Common myeloid progenitor, CD34-positive (primary cell): ENCODE results near the gene USH2A.

Source experiments
- CTCF ChIA-PET: fragments of 350-600 bp; sonication (Branson Sonifier 250); formaldehyde crosslinking; loops from one replicate; lab custom pipeline; 2021; ENCODE audit warnings: antibody characterized with exemption; lab: Charles Lee
- POLR2A ChIA-PET: fragments of 350-600 bp; sonication (Branson Sonifier 250); formaldehyde crosslinking; loops from one replicate; lab custom pipeline; 2021; ENCODE audit warnings: antibody characterized with exemption; lab: Charles Lee
- DNase-seq, 3 donors: peaks; one replicate each; pipeline versions ENCODE4 v3.0.0 to v3.0.0-alpha.2; 2013
- H3K27ac ChIP-seq, 2 experiments: 1 replicate in 1 of 2; 2 replicates in 1 of 2; pipeline ENCODE4 v1.7.0; 2013; ENCODE audit warnings: inconsistent platforms in 2 of 2, low read length in 2 of 2, mild to moderate bottlenecking in 2 of 2, low read depth in 1 of 2, moderate library complexity in 1 of 2; ENCODE audit not compliant: severe bottlenecking in 2 of 2, insufficient read depth in 1 of 2, poor library complexity in 1 of 2
- H3K27me3 ChIP-seq, 5 experiments: replicated peaks in 2 of 5; 1 replicate in 3 of 5; 2 replicates in 2 of 5; pipeline versions ENCODE4 v1.6.1 to v1.7.0; 2013; ENCODE audit warnings: low read length in 4 of 5, mild to moderate bottlenecking in 2 of 5, moderate library complexity in 2 of 5, inconsistent platforms in 1 of 5; ENCODE audit not compliant: insufficient read depth in 5 of 5, control insufficient read depth in 4 of 5
- H3K36me3 ChIP-seq, 4 experiments: 1 replicate in 2 of 4; 2 replicates in 2 of 4; pipeline versions ENCODE4 v1.6.1 to v1.7.0; 2013; ENCODE audit warnings: low read length in 3 of 4, control low read depth in 1 of 4, mild to moderate bottlenecking in 1 of 4; ENCODE audit not compliant: control insufficient read depth in 4 of 4, insufficient read depth in 4 of 4
- H3K4me1 ChIP-seq, 4 experiments: 1 replicate in 3 of 4; 2 replicates in 1 of 4; pipeline versions ENCODE4 v1.6.1 to v1.7.1; 2013; ENCODE audit warnings: low read length in 3 of 4, mild to moderate bottlenecking in 3 of 4, control low read depth in 1 of 4, inconsistent platforms in 1 of 4, moderate library complexity in 1 of 4; ENCODE audit not compliant: control insufficient read depth in 4 of 4, insufficient read depth in 4 of 4; ENCODE audit errors: control extremely low read depth in 1 of 4
- H3K4me3 ChIP-seq, 7 experiments: 1 replicate in 4 of 7; 2 replicates in 3 of 7; pipeline versions ENCODE4 v1.5.1 to v1.7.0; 2013; ENCODE audit warnings: mild to moderate bottlenecking in 7 of 7, low read length in 6 of 7, moderate library complexity in 6 of 7, inconsistent platforms in 2 of 7, low read depth in 2 of 7, control low read depth in 1 of 7; ENCODE audit not compliant: insufficient read depth in 4 of 7, control insufficient read depth in 1 of 7; ENCODE audit errors: extremely low read depth in 1 of 7
- H3K9me3 ChIP-seq, 5 experiments: 1 replicate in 4 of 5; 2 replicates in 1 of 5; pipeline versions ENCODE4 v1.6.1 to v1.7.1; 2013; ENCODE audit warnings: low read length in 4 of 5, mild to moderate bottlenecking in 2 of 5, inconsistent platforms in 1 of 5, low read depth in 1 of 5, moderate library complexity in 1 of 5; ENCODE audit not compliant: control insufficient read depth in 4 of 5, insufficient read depth in 2 of 5; ENCODE audit errors: control extremely low read depth in 1 of 5
- WGBS: methylation state at CpG from one replicate; pipeline ENCODE4 v1.1.5; 2013; ENCODE audit not compliant: insufficient coverage; 5-methylcytosine and 5-hydroxymethylcytosine counted together

Gene USH2A

DNA sequence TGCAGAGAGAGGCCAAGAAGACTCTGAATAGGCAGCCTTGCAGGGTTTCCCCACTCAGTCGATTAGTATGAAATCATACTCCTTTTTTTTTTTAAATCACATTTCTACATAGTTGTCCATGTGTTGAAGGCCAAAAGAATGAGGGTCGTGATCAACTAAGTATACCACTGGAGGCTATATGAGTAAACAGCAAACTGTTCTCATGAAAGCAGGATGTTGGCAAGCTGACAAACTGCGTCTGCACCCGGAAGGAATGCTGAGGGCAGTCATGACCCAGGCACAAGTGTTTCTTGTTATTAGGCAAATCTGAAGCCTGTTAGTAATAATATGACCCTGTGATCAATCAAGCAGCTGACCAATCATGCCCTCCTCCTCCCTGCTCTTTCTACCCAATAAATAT lies 213.2 kb downstream of the USH2A start:
- Histone ChIP-seq H3K4me3 (no peak overlapping the region), H3K9me3 (no peaks in the 10 kb centered on the region), H3K36me3 (no peaks in the 10 kb centered on the region), H3K4me1 (no peaks in the 10 kb centered on the region), H3K27ac (no peak overlapping the region), H3K27me3 (no peaks in the 10 kb centered on the region)
- no peak for DNase-seq
- ChIA-PET POLR2A (no interaction called here), CTCF (interaction anchor here (0.5 kb wide), 1 partner anchor 30 kb away, joined by 3 read pairs; no protein-coding TSS in a partner anchor)
- WGBS = 100% methylated on average over 2 of the region's 4 CpGs

DNA sequence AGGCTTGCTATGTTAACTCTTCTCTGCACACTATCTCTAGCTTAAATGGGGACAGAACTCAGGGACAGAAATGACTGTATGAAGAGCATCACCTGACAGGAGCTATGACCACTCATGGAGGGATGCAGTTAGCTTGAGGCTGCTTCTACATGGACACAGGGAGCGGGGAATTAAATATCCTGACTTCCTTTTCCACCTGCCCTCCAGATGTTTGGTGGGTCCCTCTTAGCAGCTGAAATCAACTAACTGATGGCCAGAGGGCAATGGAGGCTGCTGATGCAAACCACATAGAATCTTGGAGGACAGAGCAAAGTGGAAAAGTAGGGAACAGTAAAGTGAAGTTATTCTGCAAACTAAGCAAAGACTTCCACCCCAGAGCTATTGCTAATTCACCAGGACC lies 214.1 kb downstream of the USH2A start:
- Histone ChIP-seq H3K27ac (no peak overlapping the region), H3K4me1 (no peaks in the 10 kb centered on the region), H3K4me3 (no peak overlapping the region), H3K36me3 (no peaks in the 10 kb centered on the region), H3K27me3 (no peaks in the 10 kb centered on the region), H3K9me3 (no peaks in the 10 kb centered on the region)
- CTCF ChIA-PET = interaction anchor here (1.8 kb wide), 1 partner anchor 10 kb away, joined by 5 read pairs; no protein-coding TSS in a partner anchor
- POLR2A ChIA-PET = no interaction called here
- DNase-seq = no peak
- 100% methylated on average over 1 of the region's 1 CpG for WGBS

DNA sequence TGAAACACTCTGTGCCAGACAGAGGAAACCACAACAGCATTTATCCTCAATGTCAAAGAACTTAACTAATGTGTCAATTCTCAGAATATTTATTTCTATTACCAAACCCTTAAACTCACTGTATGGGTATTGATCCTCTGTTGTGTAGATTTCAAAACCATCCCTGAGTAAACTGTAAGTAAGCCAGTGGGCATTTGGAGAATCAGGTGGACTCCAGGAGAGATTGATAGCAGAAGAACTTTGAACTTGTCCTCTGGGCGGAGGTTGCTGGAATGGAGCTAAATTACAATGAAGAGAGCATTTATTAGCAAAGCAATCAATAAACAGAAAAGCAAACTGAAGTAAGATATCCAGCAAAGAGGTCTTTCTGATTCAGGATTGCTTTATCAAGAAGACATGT lies 216.1 kb downstream of the USH2A start:
- H3K9me3 ChIP-seq = no peaks in the 10 kb centered on the region
- POLR2A ChIA-PET = no interaction called here
- H3K27ac ChIP-seq = no peak overlapping the region
- H3K4me3 ChIP-seq = no peak overlapping the region
- H3K36me3 ChIP-seq = no peaks in the 10 kb centered on the region
- no peaks in the 10 kb centered on the region for H3K4me1 ChIP-seq
- no peaks in the 10 kb centered on the region for H3K27me3 ChIP-seq
- WGBS = no CpG with 5 or more reads among the region's 1 CpG
- CTCF ChIA-PET = no interaction called here
- no peak for DNase-seq

- Histone ChIP-seq H3K27ac (no peak overlapping the region), H3K4me3 (no peak overlapping the region), H3K4me1 (no peaks in the 10 kb centered on the region), H3K36me3 (no peaks in the 10 kb centered on the region), H3K27me3 (no peaks in the 10 kb centered on the region), H3K9me3 (no peaks in the 10 kb centered on the region)
- ChIA-PET CTCF (no interaction called here), POLR2A (no interaction called here)
- WGBS = no CpG with 5 or more reads among the region's 1 CpG
- DNase-seq = no peak
These were observed 218.1 kb downstream of the USH2A start for GRCh38 chr1:216205176-216205575.

DNA sequence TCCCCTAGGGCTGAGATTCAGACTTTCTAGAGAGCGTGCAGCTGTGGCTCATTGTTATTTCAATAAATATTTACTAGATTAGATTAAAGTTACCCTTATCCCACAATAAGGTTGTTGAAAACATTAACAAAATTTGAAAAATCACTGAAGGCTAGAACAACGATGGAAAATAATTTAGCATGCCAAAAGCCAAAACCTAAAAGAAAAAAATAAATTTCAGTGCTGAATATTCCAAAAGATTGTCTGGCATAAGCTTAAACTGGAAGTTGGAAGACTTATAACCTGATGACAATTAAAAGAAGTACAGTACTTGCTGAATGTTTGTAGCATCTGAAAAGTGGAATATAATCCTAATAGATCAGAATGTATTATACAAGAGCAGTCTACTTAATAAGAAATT lies 221.3 kb downstream of the USH2A start:
- ChIA-PET POLR2A (no interaction called here), CTCF (no interaction called here)
- Histone ChIP-seq H3K27ac (no peak overlapping the region), H3K4me1 (no peaks in the 10 kb centered on the region), H3K27me3 (no peaks in the 10 kb centered on the region), H3K36me3 (no peaks in the 10 kb centered on the region), H3K4me3 (no peak overlapping the region), H3K9me3 (no peaks in the 10 kb centered on the region)
- WGBS = no CpG with 5 or more reads among the region's 2 CpGs
- no peak for DNase-seq

- Histone ChIP-seq H3K27ac (no peak overlapping the region), H3K27me3 (no peaks in the 10 kb centered on the region), H3K9me3 (no peaks in the 10 kb centered on the region), H3K4me1 (no peaks in the 10 kb centered on the region), H3K36me3 (no peaks in the 10 kb centered on the region), H3K4me3 (no peak overlapping the region)
- CTCF ChIA-PET = no interaction called here
- POLR2A ChIA-PET = no interaction called here
- DNase-seq = no peak
- WGBS = 92% methylated on average over 2 of the region's 3 CpGs
These were observed 222.3 kb downstream of the USH2A start for GRCh38 chr1:216200941-216201340.

DNA sequence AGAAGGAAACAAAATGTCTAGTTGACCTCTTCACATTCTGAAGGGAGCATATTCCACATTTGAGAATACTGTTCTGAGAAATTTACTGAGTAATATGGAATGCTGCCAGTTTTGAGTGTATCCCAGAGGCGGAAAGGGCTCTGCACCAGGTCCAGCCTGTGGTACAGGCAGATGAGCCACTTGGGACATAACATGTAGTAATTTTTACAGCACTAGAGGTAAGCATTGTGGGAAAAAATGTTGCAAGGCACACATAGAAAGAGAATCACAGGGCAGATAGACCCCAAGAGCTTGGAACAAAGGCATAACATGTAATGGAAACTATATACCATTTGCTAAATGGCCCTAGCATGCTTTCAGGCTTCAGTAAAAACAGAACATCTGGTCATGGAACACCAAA lies 228.5 kb downstream of the USH2A start:
- Histone ChIP-seq H3K36me3 (no peaks in the 10 kb centered on the region), H3K4me3 (no peak overlapping the region), H3K27me3 (no peaks in the 10 kb centered on the region), H3K4me1 (no peaks in the 10 kb centered on the region), H3K9me3 (no peaks in the 10 kb centered on the region), H3K27ac (no peak overlapping the region)
- CTCF ChIA-PET = no interaction called here
- POLR2A ChIA-PET = no interaction called here
- WGBS = 94% methylated on average over 1 of the region's 1 CpG
- no peak for DNase-seq
